Cardiac fibroblast (primary cell): Measurements from ENCODE around the gene DSC3.
"Not testable (repeated sequence)": the region's sequence is repeated elsewhere in the genome, so short reads cannot be mapped to it uniquely, and the experiment has no call there.

Source experiments
- DNase-seq, 2 donors: peaks; one replicate each; pipeline versions ENCODE4 v3.0.0 to v3.0.0-alpha.2; 2010; ENCODE audit warnings: low read depth in 2 of 2
- H3K4me3 ChIP-seq, 2 donors: replicated peaks in 1 of 2; 1 replicate in 1 of 2; 2 replicates in 1 of 2; pipeline ENCODE4 v1.5.1; 2011; ENCODE audit warnings: low read depth in 2 of 2, low read length in 2 of 2, mild to moderate bottlenecking in 2 of 2, moderate library complexity in 1 of 2
- TF ChIP-seq, protein P1 (sequence below): IDR thresholded peaks from one replicate; pipeline ENCODE4 v1.5.1; 2011; ENCODE audit warnings: low read depth, mild to moderate bottlenecking, low read length, inconsistent platforms

DSC3 gene

DNA sequence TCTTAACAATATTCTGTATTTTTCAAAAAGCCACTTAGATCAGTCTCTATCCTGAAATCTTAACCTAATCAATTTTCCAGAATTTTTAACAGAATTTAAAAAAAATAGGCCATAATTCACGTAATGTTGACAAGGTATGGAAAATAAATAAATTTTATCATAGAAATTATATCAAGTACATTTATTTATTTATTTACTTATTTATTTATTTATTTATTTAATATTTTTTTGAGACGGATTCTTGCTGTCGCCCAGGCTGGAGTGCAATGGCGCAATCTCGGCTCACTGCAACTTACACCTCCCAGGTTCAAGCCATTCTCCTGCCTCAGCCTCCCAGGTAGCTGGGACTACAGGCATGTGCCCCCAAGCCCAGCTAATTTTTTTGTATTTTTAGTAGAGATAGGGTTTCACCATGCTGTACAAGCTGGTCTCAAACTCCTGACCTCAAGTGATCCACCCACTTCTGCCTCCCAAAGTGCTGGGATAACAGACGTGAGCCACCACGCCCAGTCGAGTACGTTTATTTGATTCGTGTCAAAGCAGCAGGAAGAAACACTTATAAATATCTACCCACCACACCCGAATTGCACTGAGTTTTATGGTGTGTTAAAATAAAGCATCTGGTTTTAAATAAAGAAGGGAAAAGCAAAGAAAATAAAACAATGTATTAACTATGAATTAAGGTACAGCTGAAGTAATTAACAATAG lies 60.1 kb downstream of the DSC3 start:
- H3K4me3 ChIP-seq: no peak overlapping the region
- TF ChIP-seq, protein P1, sequence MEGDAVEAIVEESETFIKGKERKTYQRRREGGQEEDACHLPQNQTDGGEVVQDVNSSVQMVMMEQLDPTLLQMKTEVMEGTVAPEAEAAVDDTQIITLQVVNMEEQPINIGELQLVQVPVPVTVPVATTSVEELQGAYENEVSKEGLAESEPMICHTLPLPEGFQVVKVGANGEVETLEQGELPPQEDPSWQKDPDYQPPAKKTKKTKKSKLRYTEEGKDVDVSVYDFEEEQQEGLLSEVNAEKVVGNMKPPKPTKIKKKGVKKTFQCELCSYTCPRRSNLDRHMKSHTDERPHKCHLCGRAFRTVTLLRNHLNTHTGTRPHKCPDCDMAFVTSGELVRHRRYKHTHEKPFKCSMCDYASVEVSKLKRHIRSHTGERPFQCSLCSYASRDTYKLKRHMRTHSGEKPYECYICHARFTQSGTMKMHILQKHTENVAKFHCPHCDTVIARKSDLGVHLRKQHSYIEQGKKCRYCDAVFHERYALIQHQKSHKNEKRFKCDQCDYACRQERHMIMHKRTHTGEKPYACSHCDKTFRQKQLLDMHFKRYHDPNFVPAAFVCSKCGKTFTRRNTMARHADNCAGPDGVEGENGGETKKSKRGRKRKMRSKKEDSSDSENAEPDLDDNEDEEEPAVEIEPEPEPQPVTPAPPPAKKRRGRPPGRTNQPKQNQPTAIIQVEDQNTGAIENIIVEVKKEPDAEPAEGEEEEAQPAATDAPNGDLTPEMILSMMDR: no peak
- no peak for DNase-seq

DNA sequence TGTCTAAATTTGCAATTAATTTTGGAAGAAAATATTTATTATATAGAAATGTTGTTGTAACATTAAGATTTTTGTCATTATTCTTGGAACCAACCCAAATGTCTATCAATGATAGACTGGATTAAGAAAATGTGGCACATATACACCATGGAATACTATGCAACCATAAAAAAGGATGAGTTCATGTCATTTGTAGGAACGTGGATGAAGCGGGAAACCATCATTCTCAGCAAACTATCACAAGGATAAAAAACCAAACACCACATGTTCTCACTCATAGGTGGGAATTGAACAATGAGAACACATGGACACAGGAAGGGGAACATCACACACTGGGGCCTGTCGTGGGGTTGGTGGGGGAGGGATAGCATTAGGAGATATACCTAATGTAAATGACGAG lies 64.5 kb downstream of the DSC3 start:
- not testable (repeated sequence) for DNase-seq

DNA sequence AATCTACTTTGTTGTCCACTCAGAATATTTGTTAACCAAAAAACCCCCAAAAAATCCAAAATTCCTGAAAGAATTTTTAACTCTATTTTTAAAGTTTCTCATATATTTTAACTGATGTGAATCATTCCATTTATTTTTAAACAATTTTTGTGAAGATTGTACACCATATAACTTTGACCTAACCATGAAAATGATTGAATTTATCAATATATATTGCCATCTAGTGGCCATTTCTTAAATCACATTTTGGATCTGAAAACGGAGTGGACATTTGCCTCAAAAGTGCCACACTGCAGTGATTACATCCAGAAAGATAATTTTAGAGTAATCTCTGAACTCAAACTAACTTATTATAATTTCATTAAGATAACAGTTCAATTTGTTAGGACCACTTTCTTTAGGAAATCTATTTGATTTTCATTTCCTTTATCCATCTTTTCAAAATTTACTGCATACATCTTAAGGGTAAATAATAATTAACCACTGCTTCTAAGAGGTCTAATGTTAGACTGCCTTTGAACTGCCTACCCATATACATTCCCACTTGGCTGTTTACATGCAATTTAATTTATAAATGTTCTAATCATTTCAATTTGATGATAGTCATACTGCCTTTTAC lies 71.1 kb downstream of the DSC3 start:
- TF ChIP-seq, protein P1: peak; percentile 41
- H3K4me3 ChIP-seq: no peak overlapping the region
- peak; percentile 35 to 50 for DNase-seq

More for the DNA sequence above, 64.5 kb downstream of the DSC3 start:
- H3K4me3 ChIP-seq: not testable (repeated sequence)

DNA sequence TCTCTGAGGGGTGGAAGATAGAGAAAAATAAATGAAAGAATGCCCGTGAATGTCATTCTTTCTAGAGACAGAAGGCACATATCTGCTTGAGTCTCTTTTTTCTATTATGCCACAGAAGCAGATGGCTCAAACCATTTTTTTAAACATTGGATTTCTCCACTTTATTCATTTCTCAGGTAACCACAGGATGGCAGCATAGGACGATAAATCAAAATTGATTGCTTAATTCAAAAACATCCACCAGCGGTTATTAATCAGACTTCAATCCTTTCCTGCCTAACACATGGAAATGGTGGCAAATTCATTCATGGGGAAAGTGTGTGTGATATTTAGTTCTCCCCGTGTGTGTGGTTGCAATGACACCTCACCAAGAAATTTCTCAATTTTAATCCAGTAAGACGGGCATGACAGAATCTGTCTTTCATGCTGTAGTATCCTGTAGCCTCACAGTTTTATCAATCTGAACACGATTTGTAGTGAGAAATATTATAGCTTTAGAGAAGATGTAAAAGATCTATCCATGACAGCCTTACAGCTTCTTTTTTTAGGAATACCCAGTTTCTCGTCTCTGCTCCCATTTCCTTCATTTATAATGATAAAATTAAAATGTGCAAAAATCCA lies 72.2 kb downstream of the DSC3 start:
- TF ChIP-seq, protein P1: no peak
- no peak overlapping the region for H3K4me3 ChIP-seq
- peak; percentile 51 to 61 for DNase-seq

DNA sequence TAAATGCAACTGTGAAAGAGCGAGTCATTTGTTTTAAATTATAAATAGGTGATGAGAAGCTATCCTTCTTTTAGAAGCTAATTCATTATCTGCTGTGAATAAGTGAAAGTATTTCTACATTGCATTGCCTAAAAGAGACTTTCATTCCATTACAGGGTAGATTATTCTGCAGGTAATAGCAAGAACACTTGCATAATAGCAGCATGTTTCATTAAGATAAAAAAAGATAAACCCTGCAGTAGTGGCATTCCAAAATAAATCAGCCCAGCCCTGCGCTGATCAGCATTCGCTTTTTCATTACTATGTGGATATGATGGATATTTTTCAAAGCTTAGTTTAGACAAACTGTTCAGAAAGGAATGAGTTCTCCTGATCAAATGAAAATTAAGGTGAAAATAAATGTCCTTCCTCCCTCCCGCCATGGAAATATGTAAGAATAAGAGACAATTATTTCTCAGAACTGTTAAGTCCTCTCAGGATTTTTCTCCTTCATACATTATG lies 72.8 kb downstream of the DSC3 start:
- H3K4me3 ChIP-seq: no peak overlapping the region
- DNase-seq: no peak
- TF ChIP-seq, protein P1: no peak

DNA sequence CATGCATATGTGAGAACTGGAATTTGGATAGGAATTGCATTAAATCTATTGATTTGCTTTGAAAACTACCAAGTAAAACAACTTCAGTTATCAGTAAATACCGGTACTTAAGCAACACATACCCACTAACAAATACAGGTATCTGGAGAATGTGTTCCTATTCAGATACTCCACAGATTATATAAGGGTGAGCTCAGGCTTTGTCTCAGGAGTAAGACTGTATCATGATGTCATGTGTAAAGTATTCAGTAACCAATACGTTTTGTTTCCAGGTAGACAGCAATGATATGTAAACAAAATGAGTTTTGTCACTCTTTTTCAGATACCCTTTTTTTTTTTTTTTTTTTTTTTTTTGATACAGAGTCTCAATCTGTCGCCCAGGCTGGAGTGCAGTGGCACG lies 74.8 kb downstream of the DSC3 start:
- DNase-seq: no peak
- TF ChIP-seq, protein P1: no peak
- H3K4me3 ChIP-seq: no peak overlapping the region

DNA sequence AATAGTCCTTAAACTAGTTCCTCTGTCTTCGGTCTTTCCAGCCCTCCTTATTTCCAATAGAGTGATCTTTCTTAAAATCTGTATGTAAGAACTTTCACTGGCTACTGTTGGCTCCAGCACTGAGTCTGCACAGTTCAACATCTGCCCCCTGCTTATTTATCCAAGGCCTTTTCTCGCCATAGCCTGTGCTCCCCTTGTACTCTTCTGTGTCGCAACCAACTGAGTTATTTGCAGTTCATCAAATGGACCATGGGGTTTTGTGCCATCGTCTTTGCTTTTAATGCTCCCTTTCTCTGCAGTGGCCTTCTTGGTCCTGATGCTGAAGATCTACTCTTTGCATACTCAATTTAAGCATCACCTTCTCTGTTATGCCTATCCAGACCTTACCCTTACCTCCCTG lies 77.3 kb downstream of the DSC3 start:
- DNase-seq: no peak
- H3K4me3 ChIP-seq: no peak overlapping the region
- TF ChIP-seq, protein P1: no peak
